ENCODE data around the gene CD72. TPM values are rescaled to one million over a fixed set of nuclear protein-coding genes. Genes with fewer than 3 reads are reported as not detected.
A peak's percentile ranks its signal among the peaks of the same experiment; 100 is the strongest.

The CD72 gene
- total RNA-seq, 4 donors from 2014 or later: 1.6 to 15.5 (median 4.9) TPM

- DNase-seq (ENCODE audit: low spot score): no peak
- no peak for ATAC-seq (ENCODE audit: low FRiP score)
- TF ChIP-seq CTCF (IDR thresholded peaks at IDR 0.05): no peak
Measured at GRCh38 chr9:35606138-35606504, 12.1 kb downstream of the CD72 start.

GRCh38 chr9:35605351-35606137 lies 12.7 kb downstream of the CD72 start:
- DNase-seq (ENCODE audit: low spot score): no peak
- no peak for TF ChIP-seq CTCF (IDR thresholded peaks at IDR 0.05)
- peak; percentile 3 for ATAC-seq (ENCODE audit: low FRiP score)

- TF ChIP-seq CTCF (IDR thresholded peaks at IDR 0.05): no peak
- DNase-seq (ENCODE audit: low spot score) (no peak), ATAC-seq (ENCODE audit: low FRiP score) (peak; percentile 52)
Measured at GRCh38 chr9:35604578-35605350, 13.4 kb downstream of the CD72 start, which contains the start of gene TESK1. Gene TESK1 (plus strand): TSS chr9:35605262. CDS start chr9:35605620, 358 bp downstream.

- peak; percentile 97 for ATAC-seq (ENCODE audit: low FRiP score)
- TF ChIP-seq CTCF (IDR thresholded peaks at IDR 0.05): peak in 2 of 3 donors; percentile 29 to 52
- peak; percentile 96 for DNase-seq (ENCODE audit: low spot score)
Measured at GRCh38 chr9:35603986-35604577, 14.1 kb downstream of the CD72 start.

GRCh38 chr9:35603506-35603985 lies 14.7 kb downstream of the CD72 start:
- TF ChIP-seq CTCF (IDR thresholded peaks at IDR 0.05): no peak
- ATAC-seq (ENCODE audit: low FRiP score) (peak; percentile 50), DNase-seq (ENCODE audit: low spot score) (no peak)

- no peak for ATAC-seq (ENCODE audit: low FRiP score)
- no peak for TF ChIP-seq CTCF (IDR thresholded peaks at IDR 0.05)
- DNase-seq (ENCODE audit: low spot score): no peak
Measured at GRCh38 chr9:35599763-35600604, 18.2 kb downstream of the CD72 start.
